ENCODE data around the gene XXYLT1.

DNA sequence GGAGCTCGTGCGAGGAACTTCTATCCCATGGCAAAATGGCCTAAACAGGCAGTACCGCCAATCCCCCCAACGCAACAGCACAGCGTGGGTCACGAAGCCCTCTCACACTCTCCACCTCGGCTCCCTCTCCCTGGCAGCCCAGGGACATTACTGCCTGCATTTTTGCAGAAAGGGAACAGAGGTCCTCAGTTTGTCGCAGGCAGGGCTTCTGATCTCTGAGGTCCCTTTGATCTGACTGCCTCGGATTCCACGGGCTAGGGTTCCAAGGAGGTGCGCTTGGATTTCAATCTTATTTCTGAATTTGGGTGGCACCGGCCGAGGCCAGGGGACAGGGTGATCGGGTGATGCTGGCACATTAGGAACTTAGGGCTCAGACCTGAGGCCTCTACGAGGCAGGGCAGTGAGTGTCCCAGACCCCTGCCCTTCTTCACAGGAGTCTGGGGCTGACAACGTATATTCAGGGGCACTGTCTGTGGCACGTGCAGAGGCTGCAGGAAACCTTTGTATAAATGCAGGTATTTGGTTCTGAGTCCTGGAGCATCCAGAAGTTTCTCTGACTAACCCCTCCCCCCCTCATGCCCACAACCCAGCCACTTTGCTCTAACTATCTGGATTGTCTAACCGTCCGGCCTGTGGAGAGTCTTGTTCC is 197.9 kb downstream of the XXYLT1 start:
- TF ChIP-seq, protein P1, sequence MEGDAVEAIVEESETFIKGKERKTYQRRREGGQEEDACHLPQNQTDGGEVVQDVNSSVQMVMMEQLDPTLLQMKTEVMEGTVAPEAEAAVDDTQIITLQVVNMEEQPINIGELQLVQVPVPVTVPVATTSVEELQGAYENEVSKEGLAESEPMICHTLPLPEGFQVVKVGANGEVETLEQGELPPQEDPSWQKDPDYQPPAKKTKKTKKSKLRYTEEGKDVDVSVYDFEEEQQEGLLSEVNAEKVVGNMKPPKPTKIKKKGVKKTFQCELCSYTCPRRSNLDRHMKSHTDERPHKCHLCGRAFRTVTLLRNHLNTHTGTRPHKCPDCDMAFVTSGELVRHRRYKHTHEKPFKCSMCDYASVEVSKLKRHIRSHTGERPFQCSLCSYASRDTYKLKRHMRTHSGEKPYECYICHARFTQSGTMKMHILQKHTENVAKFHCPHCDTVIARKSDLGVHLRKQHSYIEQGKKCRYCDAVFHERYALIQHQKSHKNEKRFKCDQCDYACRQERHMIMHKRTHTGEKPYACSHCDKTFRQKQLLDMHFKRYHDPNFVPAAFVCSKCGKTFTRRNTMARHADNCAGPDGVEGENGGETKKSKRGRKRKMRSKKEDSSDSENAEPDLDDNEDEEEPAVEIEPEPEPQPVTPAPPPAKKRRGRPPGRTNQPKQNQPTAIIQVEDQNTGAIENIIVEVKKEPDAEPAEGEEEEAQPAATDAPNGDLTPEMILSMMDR (IDR thresholded peaks at IDR 0.05), result no peak
- TF ChIP-seq POLR2A (IDR thresholded peaks at IDR 0.05), result no peak
